HEK293T (cell line): Measurements from ENCODE around the gene ACSF2.

Source experiments
- BHLHE40 ChIP-seq: fragments of 450-650 bp; IDR thresholded peaks from 2 replicates; pipeline ENCODE4 v1.6.1; 2016; ENCODE audit warnings: mild to moderate bottlenecking, moderate library complexity, borderline replicate concordance
- CTBP1 ChIP-seq: fragments of 450-650 bp; IDR thresholded peaks from 2 replicates; pipeline ENCODE4 v1.6.1; 2016; ENCODE audit warnings: borderline replicate concordance
- ELF4 ChIP-seq: fragments of 450-650 bp; IDR thresholded peaks from 2 replicates; pipeline ENCODE4 v1.6.1; 2017; ENCODE audit warnings: antibody characterized with exemption
- FOXA1 ChIP-seq: fragments of 450-650 bp; IDR thresholded peaks from 2 replicates; pipeline ENCODE4 v1.6.1; 2016; ENCODE audit warnings: mild to moderate bottlenecking
- FOXK2 ChIP-seq: fragments of 450-650 bp; IDR thresholded peaks from 2 replicates; pipeline ENCODE4 v1.6.1; 2016; ENCODE audit warnings: mild to moderate bottlenecking
- FOXM1 ChIP-seq: fragments of 450-650 bp; IDR thresholded peaks from 2 replicates; pipeline ENCODE4 v1.6.1; 2017; ENCODE audit warnings: mild to moderate bottlenecking, borderline replicate concordance
- L3MBTL2 ChIP-seq: fragments of 450-650 bp; conservative IDR thresholded peaks from 2 replicates; pipeline ENCODE4 v1.6.1; 2016; ENCODE audit warnings: mild to moderate bottlenecking
- LEF1 ChIP-seq: fragments of 450-650 bp; IDR thresholded peaks from 2 replicates; pipeline ENCODE4 v1.6.1; 2017; ENCODE audit warnings: mild to moderate bottlenecking, borderline replicate concordance
- NFRKB ChIP-seq: fragments of 450-650 bp; IDR thresholded peaks from 2 replicates; pipeline ENCODE4 v1.6.1; 2016; ENCODE audit warnings: mild to moderate bottlenecking, moderate library complexity
- SUZ12 ChIP-seq: fragments of 450-650 bp; IDR thresholded peaks from 2 replicates; pipeline ENCODE4 v1.6.1; 2016; ENCODE audit warnings: mild to moderate bottlenecking
- TARDBP ChIP-seq: fragments of 450-650 bp; IDR thresholded peaks from 2 replicates; pipeline ENCODE4 v1.6.1; 2016
- ZNF384 ChIP-seq: fragments of 450-650 bp; IDR thresholded peaks from 2 replicates; pipeline ENCODE4 v1.6.1; 2016
- TF ChIP-seq, protein P1 (sequence below): fragments of 450-650 bp; IDR thresholded peaks from 2 replicates; pipeline ENCODE4 v1.6.1; 2016

GRCh38 chr17:50379351-50380132, 46.5 kb upstream of the ACSF2 start:
- TF ChIP-seq FOXK2 (no peak), LEF1 (no peak), TARDBP (no peak), ELF4 (no peak), FOXM1 (no peak), NFRKB (no peak), SUZ12 (no peak), CTBP1 (no peak), BHLHE40 (no peak), ZNF384 (no peak), L3MBTL2 (no peak), FOXA1 (no peak)
- TF ChIP-seq, protein P1, sequence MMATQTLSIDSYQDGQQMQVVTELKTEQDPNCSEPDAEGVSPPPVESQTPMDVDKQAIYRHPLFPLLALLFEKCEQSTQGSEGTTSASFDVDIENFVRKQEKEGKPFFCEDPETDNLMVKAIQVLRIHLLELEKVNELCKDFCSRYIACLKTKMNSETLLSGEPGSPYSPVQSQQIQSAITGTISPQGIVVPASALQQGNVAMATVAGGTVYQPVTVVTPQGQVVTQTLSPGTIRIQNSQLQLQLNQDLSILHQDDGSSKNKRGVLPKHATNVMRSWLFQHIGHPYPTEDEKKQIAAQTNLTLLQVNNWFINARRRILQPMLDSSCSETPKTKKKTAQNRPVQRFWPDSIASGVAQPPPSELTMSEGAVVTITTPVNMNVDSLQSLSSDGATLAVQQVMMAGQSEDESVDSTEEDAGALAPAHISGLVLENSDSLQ, result no peak
